ENCODE data around the gene ZNF442.
A peak's percentile ranks its signal among the peaks of the same experiment; 100 is the strongest.

The ZNF442 gene

DNA sequence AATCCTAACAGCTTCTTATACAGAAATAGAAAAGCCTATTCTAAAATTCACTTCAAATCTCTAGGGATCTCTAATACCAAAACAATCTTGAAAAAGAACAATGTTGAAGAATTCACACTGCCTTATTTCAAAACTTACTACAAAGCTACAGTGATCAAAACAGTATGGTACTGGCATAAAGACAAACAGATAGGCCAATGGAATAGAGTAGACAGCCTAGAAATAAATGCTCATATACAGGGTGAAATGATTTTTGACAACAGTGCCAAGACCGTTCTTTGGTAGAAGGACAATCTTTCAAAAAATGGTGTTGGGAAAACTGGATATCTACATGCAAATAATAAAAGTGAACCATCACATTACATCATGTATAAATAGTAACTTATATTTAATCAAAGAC, 20.3 kb downstream of the ZNF442 start:
- DNase-seq (ENCODE audit: low read depth) = no peak
- TF ChIP-seq, protein P1, sequence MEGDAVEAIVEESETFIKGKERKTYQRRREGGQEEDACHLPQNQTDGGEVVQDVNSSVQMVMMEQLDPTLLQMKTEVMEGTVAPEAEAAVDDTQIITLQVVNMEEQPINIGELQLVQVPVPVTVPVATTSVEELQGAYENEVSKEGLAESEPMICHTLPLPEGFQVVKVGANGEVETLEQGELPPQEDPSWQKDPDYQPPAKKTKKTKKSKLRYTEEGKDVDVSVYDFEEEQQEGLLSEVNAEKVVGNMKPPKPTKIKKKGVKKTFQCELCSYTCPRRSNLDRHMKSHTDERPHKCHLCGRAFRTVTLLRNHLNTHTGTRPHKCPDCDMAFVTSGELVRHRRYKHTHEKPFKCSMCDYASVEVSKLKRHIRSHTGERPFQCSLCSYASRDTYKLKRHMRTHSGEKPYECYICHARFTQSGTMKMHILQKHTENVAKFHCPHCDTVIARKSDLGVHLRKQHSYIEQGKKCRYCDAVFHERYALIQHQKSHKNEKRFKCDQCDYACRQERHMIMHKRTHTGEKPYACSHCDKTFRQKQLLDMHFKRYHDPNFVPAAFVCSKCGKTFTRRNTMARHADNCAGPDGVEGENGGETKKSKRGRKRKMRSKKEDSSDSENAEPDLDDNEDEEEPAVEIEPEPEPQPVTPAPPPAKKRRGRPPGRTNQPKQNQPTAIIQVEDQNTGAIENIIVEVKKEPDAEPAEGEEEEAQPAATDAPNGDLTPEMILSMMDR (conservative IDR thresholded peaks at IDR 0.05; ENCODE audit: low read length) = no peak
- no peak overlapping the region for H3K4me3 ChIP-seq (ENCODE audit: low read length)

DNA sequence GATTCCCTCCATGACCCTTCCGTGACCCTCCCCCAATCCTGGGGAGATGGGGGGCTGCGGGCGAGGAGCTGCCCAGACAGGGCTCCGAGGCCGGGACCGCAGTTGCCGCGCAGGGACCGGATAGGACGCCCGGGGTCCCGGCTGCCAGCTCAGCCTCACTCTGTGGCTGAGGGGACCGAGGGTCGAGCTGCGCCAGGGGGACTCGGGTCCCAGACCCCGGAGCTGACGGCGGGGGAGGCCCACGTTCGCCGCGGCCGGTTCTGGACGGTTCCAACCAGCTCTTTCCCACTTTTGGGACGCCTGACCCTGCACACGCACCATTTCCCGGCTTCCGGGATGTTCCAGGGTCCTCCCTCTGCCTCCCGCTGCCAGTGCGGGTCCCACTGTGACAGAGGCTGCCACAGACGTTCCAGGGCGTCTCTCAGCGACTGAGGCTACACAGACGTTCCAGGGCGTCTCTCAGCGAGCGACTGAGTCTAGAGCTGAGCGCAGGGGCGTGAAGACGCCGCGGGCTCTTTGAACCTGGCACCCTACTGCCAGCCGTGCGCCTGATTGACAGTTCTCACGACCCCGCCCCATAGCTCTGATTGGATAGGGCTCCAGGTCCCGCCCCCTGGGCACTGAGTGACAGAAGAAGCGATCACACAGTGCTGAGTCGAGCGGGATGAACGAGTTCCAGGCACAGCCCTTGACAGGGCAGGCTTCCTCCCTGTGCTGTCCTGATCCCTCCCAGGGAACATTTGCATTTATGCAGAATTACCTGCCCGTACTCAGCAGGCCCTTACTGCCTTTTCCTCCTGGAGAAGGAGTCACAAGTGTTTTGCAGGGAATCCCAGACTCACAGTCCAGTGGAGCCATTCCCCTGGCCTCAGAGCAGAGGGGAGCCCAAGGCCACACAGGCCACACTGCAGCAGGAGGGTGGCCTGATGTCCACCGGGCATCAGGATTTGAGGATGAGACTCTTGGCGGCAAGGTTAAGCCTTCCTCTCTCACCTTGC, 32.0 kb downstream of the ZNF442 start, which contains the start of gene ZNF563:
Gene ZNF563 (minus strand): TSS at position 472 of the 998 bp plus-strand sequence. CDS start 151 bp downstream, at position 321.
- peak within 1 kb of the TSS; percentile 94 for H3K4me3 ChIP-seq (ENCODE audit: low read length)
- peak; percentile 89 for DNase-seq (ENCODE audit: low read depth)
- TF ChIP-seq, protein P1 (conservative IDR thresholded peaks at IDR 0.05; ENCODE audit: low read length) = no peak

DNA sequence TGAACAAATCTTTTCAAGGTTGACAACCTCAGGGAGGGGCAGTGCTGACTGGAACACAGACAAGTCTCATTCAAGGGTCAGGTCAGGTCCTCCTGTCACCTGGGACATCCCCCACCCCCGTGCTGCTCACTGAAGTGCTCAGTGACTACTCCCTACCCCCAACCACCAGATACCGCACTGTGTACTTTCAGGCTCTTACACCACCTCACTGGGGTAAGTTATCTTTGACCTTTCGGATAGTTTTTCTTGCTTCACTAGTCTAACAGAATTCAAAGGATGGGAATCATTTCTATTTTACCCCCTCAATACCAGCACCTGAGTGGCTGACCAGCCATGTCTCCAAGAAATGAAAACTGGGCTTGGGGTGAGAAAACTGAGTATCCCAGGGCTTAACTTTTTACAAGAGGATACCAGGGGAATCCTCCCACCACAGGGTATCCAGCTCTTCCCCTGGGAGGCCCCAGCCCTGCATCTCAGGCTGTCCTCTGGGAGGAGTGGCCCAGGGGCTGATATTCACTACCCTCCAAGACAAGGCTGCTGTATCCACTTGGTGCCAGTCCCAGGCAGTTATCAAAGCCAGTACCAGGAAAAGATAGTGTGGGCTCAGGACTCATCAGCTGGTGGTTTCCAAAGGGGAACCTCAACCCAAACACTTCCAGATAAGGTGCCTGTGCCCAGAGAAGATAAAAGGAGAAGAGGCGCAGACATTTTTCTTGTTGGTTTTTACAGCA, 34.1 kb downstream of the ZNF442 start:
- no peak for DNase-seq (ENCODE audit: low read depth)
- no peak overlapping the region for H3K4me3 ChIP-seq (ENCODE audit: low read length)
- TF ChIP-seq, protein P1 (conservative IDR thresholded peaks at IDR 0.05; ENCODE audit: low read length) = no peak

DNA sequence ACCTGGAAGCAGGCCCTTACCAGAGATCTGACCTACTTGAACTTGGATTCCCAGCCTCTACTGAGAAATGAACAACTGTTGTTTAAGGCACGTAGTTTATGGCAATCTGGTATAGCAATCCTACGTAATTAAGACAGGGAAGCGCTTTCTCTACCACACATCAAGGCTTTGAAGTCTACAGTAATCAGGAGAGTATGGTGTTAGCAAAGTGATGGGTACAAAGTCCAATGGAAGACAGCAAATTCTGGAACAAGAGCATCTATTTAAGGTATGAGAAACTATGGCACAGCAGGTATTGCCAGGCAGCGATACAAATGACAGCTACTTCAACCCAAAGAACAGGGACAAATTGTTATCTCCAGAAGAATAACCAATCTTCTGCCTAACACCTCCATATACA, 35.1 kb downstream of the ZNF442 start:
- no peak overlapping the region for H3K4me3 ChIP-seq (ENCODE audit: low read length)
- no peak for DNase-seq (ENCODE audit: low read depth)

DNA sequence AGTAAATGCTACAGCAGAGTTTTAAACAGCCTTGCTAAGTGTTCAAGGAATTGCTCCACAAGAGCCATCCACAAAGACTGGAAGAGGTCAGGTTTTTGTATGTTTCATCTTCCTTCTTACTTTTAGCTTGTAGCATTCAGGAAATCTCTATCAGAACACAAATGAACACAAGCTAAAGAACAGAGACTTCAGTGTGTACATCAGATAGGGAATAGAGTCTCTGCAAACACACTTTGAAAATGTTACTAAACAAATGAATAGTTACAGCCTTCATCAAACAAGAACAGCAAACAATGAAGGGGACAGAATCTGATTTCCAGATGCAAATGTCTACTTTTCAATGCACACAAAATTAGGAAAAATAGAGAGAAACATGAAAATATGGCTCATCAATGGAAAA, 39.8 kb downstream of the ZNF442 start:
- DNase-seq (ENCODE audit: low read depth) = no peak
- TF ChIP-seq, protein P1 (conservative IDR thresholded peaks at IDR 0.05; ENCODE audit: low read length) = no peak
- H3K4me3 ChIP-seq (ENCODE audit: low read length) = no peak overlapping the region

More for the DNA sequence above, 35.1 kb downstream of the ZNF442 start:
- TF ChIP-seq, protein P1 (conservative IDR thresholded peaks at IDR 0.05; ENCODE audit: low read length) = no peak

DNA sequence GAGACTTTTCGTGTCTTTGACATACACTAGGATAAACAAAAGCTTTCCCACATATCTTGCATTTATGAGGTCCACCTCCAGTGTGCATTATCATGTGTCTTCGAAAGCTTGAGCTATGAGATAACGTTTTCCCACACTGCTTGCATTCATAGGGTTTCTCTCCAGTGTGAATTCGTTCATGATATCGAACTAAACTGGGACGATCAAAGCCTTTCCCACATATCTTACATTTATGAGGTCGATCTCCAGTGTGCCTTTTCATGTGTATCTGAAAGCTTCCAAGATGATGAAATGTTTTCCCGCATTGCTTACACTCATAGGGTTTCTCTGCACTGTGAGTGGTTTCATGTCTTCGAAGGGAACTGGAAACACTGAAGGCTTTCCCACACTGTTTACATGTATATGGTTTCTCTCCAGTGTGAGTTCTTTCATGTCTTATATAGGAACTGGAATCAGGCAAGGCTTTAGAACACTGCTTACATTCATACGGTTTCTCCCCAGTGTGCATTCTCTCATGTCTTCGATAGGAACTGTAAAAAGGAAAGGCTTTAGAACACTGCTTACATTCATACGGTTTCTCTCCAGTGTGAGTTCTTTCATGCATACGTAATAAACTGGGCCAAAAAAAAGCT, 46.6 kb downstream of the ZNF442 start:
- TF ChIP-seq, protein P1 (conservative IDR thresholded peaks at IDR 0.05; ENCODE audit: low read length) = no peak
- no peak for DNase-seq (ENCODE audit: low read depth)
- H3K4me3 ChIP-seq (ENCODE audit: low read length) = no peak overlapping the region

All from AG10803 (cell line).